ENCODE results near the gene IMPA2.

GRCh38 chr18:11991021-11991795, 9.9 kb downstream of the IMPA2 start:
- TF ChIP-seq POLR2A (IDR thresholded peaks at IDR 0.05; ENCODE audit: control extremely low read depth in 1 of 2, low read depth in 2 of 2, low read length in 2 of 2), result no peak
- no peak for TF ChIP-seq SP4 (IDR thresholded peaks at IDR 0.05; ENCODE audit: low read length)
- no peak for TF ChIP-seq MAX (IDR thresholded peaks at IDR 0.05)

All from H1 (cell line).